GM18909 (cell line): ENCODE data around the gene EIF4E2.
"Not testable (repeated sequence)": the region's sequence is repeated elsewhere in the genome, so short reads cannot be mapped to it uniquely, and the experiment has no call there.

Experiments
- ATAC-seq: cut with Tn5 transposase; IDR thresholded peaks from one replicate; pipeline ENCODE4 v1.9.1; 2021; ENCODE audit warnings: mild to moderate bottlenecking; ENCODE audit not compliant: unreplicated experiment, poor library complexity

The EIF4E2 gene

GRCh38 chr2:232521959-232522622 lies 28.4 kb upstream of the EIF4E2 start:
- no peak for ATAC-seq

GRCh38 chr2:232522623-232523401 lies 27.7 kb upstream of the EIF4E2 start:
- no peak for ATAC-seq

- no peak for ATAC-seq
Measured at GRCh38 chr2:232523402-232523681, 27.1 kb upstream of the EIF4E2 start.

GRCh38 chr2:232523682-232524597 lies 26.5 kb upstream of the EIF4E2 start:
- ATAC-seq, result no peak

GRCh38 chr2:232524771-232525170 lies 25.7 kb upstream of the EIF4E2 start:
- no peak for ATAC-seq

- ATAC-seq, result no peak
Measured at GRCh38 chr2:232525199-232525598, 25.3 kb upstream of the EIF4E2 start.

GRCh38 chr2:232525791-232526371 lies 24.6 kb upstream of the EIF4E2 start, which contains the start of gene CHRND:
Gene CHRND (plus strand): TSS chr2:232526160. CDS start chr2:232526216, 56 bp downstream.
- no peak for ATAC-seq

- ATAC-seq, result no peak
Measured at GRCh38 chr2:232526372-232526941, 24.0 kb upstream of the EIF4E2 start.

GRCh38 chr2:232527905-232528470 lies 22.5 kb upstream of the EIF4E2 start:
- no peak for ATAC-seq

- ATAC-seq, result no peak
Measured at GRCh38 chr2:232528746-232529460, 21.6 kb upstream of the EIF4E2 start.

GRCh38 chr2:232529806-232530547 lies 20.5 kb upstream of the EIF4E2 start:
- ATAC-seq, result no peak

GRCh38 chr2:232530626-232531260 lies 19.7 kb upstream of the EIF4E2 start:
- no peak for ATAC-seq

GRCh38 chr2:232532419-232532818 lies 18.1 kb upstream of the EIF4E2 start:
- ATAC-seq, result no peak

GRCh38 chr2:232532821-232533220 lies 17.7 kb upstream of the EIF4E2 start:
- not testable (repeated sequence) for ATAC-seq

GRCh38 chr2:232533944-232534710 lies 16.4 kb upstream of the EIF4E2 start:
- ATAC-seq, result no peak

- ATAC-seq, result no peak
Measured at GRCh38 chr2:232534940-232535651, 15.4 kb upstream of the EIF4E2 start.
